HepG2 (cell line): ENCODE results near the gene STX1B. TPM values are rescaled to one million over a fixed set of nuclear protein-coding genes. Genes with fewer than 3 reads are reported as not detected.

Source experiments
- ATAC-seq: fragments of 200-7000 bp; cut with Tn5 transposase; 3 replicates; pipeline ENCODE4 v1.9.1; 2020; ENCODE audit warnings: mild to moderate bottlenecking, moderate library complexity
- Bru-seq: library from RNA; stranded (reverse); fragments of 400-500 nt; gene quantifications from one replicate; lab custom pipeline; 2021; lab: Mats Ljungman, UMichigan
- BruChase-seq, 2 experiments: library from RNA; stranded (reverse); fragments of 400-500 nt; gene quantifications; one replicate each; lab custom pipeline; 2021; lab: Mats Ljungman, UMichigan
- BruUV-seq: library from RNA; stranded (reverse); fragments of 400-500 nt; replicated peaks from 2 replicates; lab custom pipeline; 2021; lab: Mats Ljungman, UMichigan
- CTCF ChIA-PET: fragments of 300-600 bp; formaldehyde crosslinking; extraction: SDS; loops from one replicate; lab custom pipeline; 2021; ENCODE audit warnings: low total read pairs, inconsistent platforms, low intra/inter-chr PET ratio; lab: Yijun Ruan, JAX
- POLR2A ChIA-PET: fragments of 350-600 bp; sonication (Branson Sonifier 250); formaldehyde crosslinking; loops from one replicate; lab custom pipeline; 2020; ENCODE audit warnings: antibody characterized with exemption, inconsistent platforms; lab: Yijun Ruan, JAX
- DNase-seq: peaks from one replicate; pipeline ENCODE4 v3.0.0-alpha.2; 2015; ENCODE audit warnings: low spot score
- FAIRE-seq: peaks from 3 replicates; lab custom pipeline; 2011; peaks lifted over from hg19 to GRCh38; lab: Jason Lieb, UNC
- H2AFZ ChIP-seq: one replicate; pipeline ENCODE4 v1.6.1; 2011; ENCODE audit warnings: low read length, inconsistent platforms
- H3K27ac ChIP-seq: fragments of 300-600 bp; 3 replicates; pipeline ENCODE4 v1.8.0; 2011; ENCODE audit warnings: mixed run types, mild to moderate bottlenecking, mixed read lengths, low read length, inconsistent platforms; ENCODE audit not compliant: insufficient read depth; ENCODE audit errors: extremely low read length
- H3K27me3 ChIP-seq, 2 experiments: fragments of 200-600 bp in 1 of 2; 2 replicates in 1 of 2; 3 replicates in 1 of 2; pipeline versions ENCODE4 v1.6.0 to v1.8.0; 2011; ENCODE audit warnings: low read length in 2 of 2, mild to moderate bottlenecking in 2 of 2, moderate library complexity in 2 of 2, inconsistent platforms in 1 of 2; ENCODE audit not compliant: insufficient read depth in 2 of 2, control insufficient read depth in 1 of 2
- H3K36me3 ChIP-seq, 2 experiments: fragments of 200-600 bp in 1 of 2; replicated peaks in 1 of 2; 2 replicates in 1 of 2; 3 replicates in 1 of 2; pipeline versions ENCODE4 v1.5.1 to v1.8.0; 2011; ENCODE audit warnings: low read length in 2 of 2, inconsistent platforms in 1 of 2; ENCODE audit not compliant: insufficient read depth in 2 of 2, control insufficient read depth in 1 of 2
- H3K4me1 ChIP-seq: 2 replicates; pipeline ENCODE4 v1.5.1; 2012; ENCODE audit warnings: low read length, inconsistent platforms; ENCODE audit not compliant: insufficient read depth
- H3K4me2 ChIP-seq: 2 replicates; pipeline ENCODE4 v1.6.0; 2011; ENCODE audit warnings: low read depth, low read length, inconsistent platforms
- H3K4me3 ChIP-seq, 3 experiments: fragments of 200-600 bp in 1 of 3; sonication (generic), shearing (Covaris generic) in 1 of 3; replicated peaks in 1 of 3; 2 replicates each; pipeline ENCODE4 v1.5.1; 2011 to 2016; ENCODE audit warnings: low read length in 3 of 3, inconsistent platforms in 2 of 3, low read depth in 2 of 3, mild to moderate bottlenecking in 2 of 3, control low read depth in 1 of 3, mixed read lengths in 1 of 3; ENCODE audit not compliant: insufficient read depth in 1 of 3
- H3K79me2 ChIP-seq: one replicate; pipeline ENCODE4 v1.6.1; 2011; ENCODE audit warnings: low read length, inconsistent platforms; ENCODE audit not compliant: insufficient read depth
- H3K9ac ChIP-seq: 2 replicates; pipeline ENCODE4 v1.6.0; 2011; ENCODE audit warnings: mild to moderate bottlenecking, low read depth, low read length, inconsistent platforms; ENCODE audit not compliant: insufficient read depth
- H3K9me3 ChIP-seq: 2 replicates; pipeline ENCODE4 v1.5.1; 2012; ENCODE audit warnings: mild to moderate bottlenecking, low read length
- H4K20me1 ChIP-seq: 2 replicates; pipeline ENCODE4 v1.6.0; 2011; ENCODE audit warnings: inconsistent platforms, mild to moderate bottlenecking, low read length, moderate library complexity; ENCODE audit not compliant: insufficient read depth
- IKZF1 ChIP-seq: fragments of 450-650 bp; IDR thresholded peaks from 2 replicates; pipeline ENCODE4 v1.7.1; 2016
- NFE2L1 ChIP-seq: sonication (generic); formaldehyde crosslinking; IDR thresholded peaks from 2 replicates; pipeline ENCODE4 v1.4.0; 2020; ENCODE audit warnings: missing genetic modification reagents, mild to moderate bottlenecking, borderline replicate concordance
- PHF5A ChIP-seq: IDR thresholded peaks from one replicate; pipeline ENCODE4 v1.6.1; 2018; ENCODE audit warnings: low read depth, missing genetic modification reagents; ENCODE audit not compliant: unreplicated experiment
- RBFOX2 ChIP-seq: fragments of 200-400 bp; formaldehyde crosslinking; IDR thresholded peaks from 2 replicates; pipeline ENCODE4 v1.6.1; 2017; ENCODE audit warnings: low read depth, mild to moderate bottlenecking, low read length
- SMARCE1 ChIP-seq: fragments of 450-650 bp; IDR thresholded peaks from 2 replicates; pipeline ENCODE4 v1.6.1; 2017; ENCODE audit warnings: borderline replicate concordance
- TBX3 ChIP-seq: fragments of 450-650 bp; IDR thresholded peaks from 2 replicates; pipeline ENCODE4 v1.6.1; 2017; ENCODE audit warnings: antibody characterized with exemption, mild to moderate bottlenecking, inconsistent platforms, borderline replicate concordance
- ZBTB38 ChIP-seq: sonication (generic); formaldehyde crosslinking; IDR thresholded peaks from 2 replicates; pipeline ENCODE4 v1.5.1; 2020; ENCODE audit warnings: mild to moderate bottlenecking, missing genetic modification reagents
- ZMYM3 ChIP-seq: sonication (generic); formaldehyde crosslinking; IDR thresholded peaks from 2 replicates; pipeline ENCODE4 v1.5.1; 2020; ENCODE audit warnings: mild to moderate bottlenecking, missing genetic modification reagents
- ZNF335 ChIP-seq: sonication (generic); formaldehyde crosslinking; IDR thresholded peaks from 2 replicates; pipeline ENCODE4 v1.4.0; 2020; ENCODE audit warnings: missing genetic modification reagents
- ZNF563 ChIP-seq: sonication (generic); formaldehyde crosslinking; IDR thresholded peaks from 2 replicates; pipeline ENCODE4 v1.8.0; 2022; ENCODE audit warnings: mild to moderate bottlenecking, moderate library complexity, missing genetic modification reagents
- ZNF605 ChIP-seq: sonication (generic); formaldehyde crosslinking; IDR thresholded peaks from 2 replicates; pipeline ENCODE4 v1.8.0; 2022; ENCODE audit warnings: mild to moderate bottlenecking, missing genetic modification reagents
- ZNF720 ChIP-seq: sonication (generic); formaldehyde crosslinking; IDR thresholded peaks from 2 replicates; pipeline ENCODE4 v1.4.0; 2020; ENCODE audit warnings: missing genetic modification reagents
- ZSCAN25 ChIP-seq: sonication (generic); formaldehyde crosslinking; IDR thresholded peaks from 2 replicates; pipeline ENCODE4 v1.8.0; 2022; ENCODE audit warnings: mild to moderate bottlenecking, missing genetic modification reagents
- WGBS: methylation state at CpG from one replicate; pipeline ENCODE4 v1.1.6; 2017; ENCODE audit warnings: low lambda C conversion rate; 5-methylcytosine and 5-hydroxymethylcytosine counted together
- in situ Hi-C: cut with HindIII; loops from 2 replicates; pipeline ENCODE4 v1.10.0; 2017; ENCODE audit warnings: low pct_unique_long_range_greater_than_20kb; ENCODE audit not compliant: extremely low pct_ligation_motif_present
- intact Hi-C: fragments of 100-400 bp; cut with micrococcal nuclease; formaldehyde crosslinking; loops from one replicate; pipeline ENCODE4 v1.10.0; 2022; ENCODE audit not compliant: unreplicated experiment
- long read RNA-seq, 2 experiments: library from RNA in 1 of 2; library from polyadenylated mRNA in 1 of 2; stranded (forward) in 1 of 2; unstranded in 1 of 2; transcript quantifications; one replicate each; pipeline ENCODE4 v2.0.0, GENCODE V29; 2019 to 2022
- polyA minus RNA-seq, 3 experiments: library from RNA; depleted of rRNA, polyadenylated mRNA; stranded (reverse); fragments of >200 nt; gene quantifications; 2 replicates each; pipeline ENCODE4 v1.2.3, GENCODE V29; 2011; ENCODE audit warnings: low replicate concordance in 1 of 3
- polyA plus RNA-seq, 8 experiments: library from polyadenylated mRNA; depleted of rRNA in 3 of 8; stranded (reverse) in 7 of 8; unstranded in 1 of 8; fragments of >200 nt; fragmentation: Illumina TruSeq in 4 of 8; extraction: Trizol in 4 of 8; gene quantifications; 2 replicates each; pipeline versions ENCODE4 v1.2.1 to v1.2.3, GENCODE V29; 2011 to 2016; ENCODE audit warnings: low read depth in 4 of 8, missing spikeins in 1 of 8, mixed read lengths in 1 of 8; ENCODE audit not compliant: insufficient read depth in 1 of 8
- total RNA-seq, 5 experiments: library from RNA; depleted of rRNA; stranded (reverse); fragments of >200 nt; fragmentation: Illumina TruSeq; extraction: Trizol; gene quantifications; 2 replicates each; pipeline ENCODE4 v1.2.3, GENCODE V29; 2016; ENCODE audit warnings: low read depth in 1 of 5

STX1B gene
- total RNA-seq (2016; rRNA removed; fragmentation: Illumina TruSeq; extraction: Trizol) (1.7 and 3.0 TPM in 2 replicates), polyA plus RNA-seq (2011; rRNA removed) (1.3 and 2.1 TPM in 2 replicates), polyA minus RNA-seq (2011; rRNA and poly(A)+ RNA removed; ENCODE audit: low replicate concordance) (2.6 and 7.4 TPM in 2 replicates), Bru-seq, nascent RNA (percentile 39 among the genes with signal in this experiment), BruChase-seq, experiment 1, labeled RNA remaining after a 6-hour chase (percentile 39 among the genes with signal in this experiment), BruChase-seq, experiment 2, labeled RNA remaining after a 2-hour chase (percentile 37 among the genes with signal in this experiment)
- 3.7 and 5.0 TPM in 2 replicates for total RNA-seq (2016; cell fraction: cytosol; rRNA removed; fragmentation: Illumina TruSeq; extraction: Trizol; ENCODE audit: low read depth)
- total RNA-seq (2016; cell fraction: insoluble cytoplasmic fraction; rRNA removed; fragmentation: Illumina TruSeq; extraction: Trizol) = 1.00 and 4.0 TPM in 2 replicates
- total RNA-seq (2016; cell fraction: membrane; rRNA removed; fragmentation: Illumina TruSeq; extraction: Trizol) = 3.5 TPM in 2 replicates
- 3.8 and 7.5 TPM in 2 replicates for total RNA-seq (2016; cell fraction: nucleus; rRNA removed; fragmentation: Illumina TruSeq; extraction: Trizol)
- 0.55 and 0.67 TPM in 2 replicates for polyA plus RNA-seq (2011; cell fraction: cytosol; rRNA removed)
- polyA plus RNA-seq (2011; cell fraction: nucleus; rRNA removed) = 9.0 and 9.4 TPM in 2 replicates
- polyA plus RNA-seq (2012) = 1.1 and 1.5 TPM in 2 replicates
- 2.1 and 2.2 TPM in 2 replicates for polyA plus RNA-seq (2016; cell fraction: cytosol; fragmentation: Illumina TruSeq; extraction: Trizol; ENCODE audit: low read depth)
- polyA plus RNA-seq (2016; cell fraction: insoluble cytoplasmic fraction; fragmentation: Illumina TruSeq; extraction: Trizol; ENCODE audit: low read depth) = 0.69 and 0.76 TPM in 2 replicates
- polyA plus RNA-seq (2016; cell fraction: membrane; fragmentation: Illumina TruSeq; extraction: Trizol; ENCODE audit: low read depth) = 1.4 and 1.9 TPM in 2 replicates
- 10.6 and 11.3 TPM in 2 replicates for polyA plus RNA-seq (2016; cell fraction: nucleus; fragmentation: Illumina TruSeq; extraction: Trizol; ENCODE audit: insufficient read depth, low read depth)
- polyA minus RNA-seq (2011; cell fraction: cytosol; rRNA and poly(A)+ RNA removed) = 0.26 and 0.69 TPM in 2 replicates
- 9.0 and 11.2 TPM in 2 replicates for polyA minus RNA-seq (2011; cell fraction: nucleus; rRNA and poly(A)+ RNA removed)
- long read RNA-seq, experiment 1 = 0 reads
- long read RNA-seq, experiment 2, partial matches to known transcripts = 0 of 3 reads
- long read RNA-seq, experiment 2, other reads (novel, unspliced or antisense) = 1 of 3 reads

DNA sequence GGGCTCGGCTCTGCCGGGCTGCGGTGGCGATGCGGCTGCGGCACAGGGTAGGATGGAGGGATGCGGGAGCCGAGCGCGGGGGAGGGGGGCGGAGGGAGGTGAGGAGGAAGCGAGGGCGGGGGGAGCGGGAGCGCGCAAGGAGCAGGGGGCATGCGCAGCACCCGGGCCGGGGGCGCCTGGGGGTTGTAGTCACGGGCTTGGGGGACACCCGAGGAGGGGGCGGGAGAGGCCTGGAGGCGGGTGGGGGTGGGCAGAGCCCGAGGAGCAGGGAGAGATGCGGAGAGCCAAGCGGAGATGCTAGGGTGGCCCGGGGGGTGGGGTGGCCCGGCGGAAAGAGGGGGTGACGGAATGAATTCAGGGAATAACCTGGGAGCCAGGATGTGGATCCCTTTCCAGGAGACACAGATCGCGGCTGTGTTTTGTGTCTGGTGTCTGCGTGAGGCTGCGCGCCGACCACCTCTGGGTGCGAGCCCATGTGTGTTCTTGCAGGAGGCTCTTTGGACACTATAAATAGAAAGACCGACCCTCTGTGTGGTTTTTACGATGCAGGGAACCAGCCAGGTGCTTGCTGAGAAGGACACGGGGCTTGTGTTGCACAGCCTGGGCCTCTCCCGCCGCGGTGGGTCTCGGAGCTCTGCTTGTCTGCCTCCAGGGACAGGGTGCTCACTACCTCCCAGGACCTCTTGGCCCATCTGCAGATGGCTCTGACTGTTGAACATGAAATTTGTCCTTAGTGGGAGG lies at the start of gene STX1B:
STX1B (minus strand) TSS at position 54 of the 741 bp plus-strand sequence. CDS start 242 bp downstream, outside the sequence.
- no peak within 1 kb of the TSS for H3K27ac ChIP-seq
- intact Hi-C loops (no loop called here), in situ Hi-C loops (no loop called here)
- H3K27me3 ChIP-seq = peaks cover 6 to 37% of the 10 kb centered on the region in 2 experiments
- TF ChIP-seq ZNF720 (no peak), ZNF563 (CRISPR knock-in tag) (no peak), ZMYM3 (CRISPR knock-in tag) (0 out of 2 replicates have a peak, but pooled peaks have one; percentile 9), ZBTB38 (no peak), TBX3 (no peak), ZSCAN25 (CRISPR knock-in tag) (0 out of 2 replicates have a peak, but pooled peaks have one; percentile 28), NFE2L1 (CRISPR knock-in tag) (no peak), ZNF335 (CRISPR knock-in tag) (no peak), RBFOX2 (no peak), SMARCE1 (no peak), IKZF1 (no peak), ZNF605 (CRISPR knock-in tag) (no peak), PHF5A (CRISPR knock-in tag) (no peak)
- POLR2A ChIA-PET = no interaction called here
- no peaks in the 10 kb centered on the region for H3K79me2 ChIP-seq
- H3K4me1 ChIP-seq = peaks cover 35% of the 10 kb centered on the region
- CTCF ChIA-PET = interaction anchor here (1.1 kb wide), 1 partner anchor 26 kb away, joined by 3 read pairs; the partner anchor contains the start of gene HSD3B7
- no peak within 1 kb of the TSS for H3K4me2 ChIP-seq
- FAIRE-seq = no peak
- DNase-seq = no peak
- H2AFZ ChIP-seq = no peak within 1 kb of the TSS
- no peaks in the 10 kb centered on the region for H4K20me1 ChIP-seq
- no peaks in the 10 kb centered on the region for H3K9me3 ChIP-seq
- no peak within 1 kb of the TSS for H3K4me3 ChIP-seq
- no TSS peak for BruUV-seq
- no peaks in the 10 kb centered on the region for H3K36me3 ChIP-seq
- 32% methylated on average over 44 of the region's 45 CpGs for WGBS
- H3K9ac ChIP-seq = no peak within 1 kb of the TSS
- no peak for ATAC-seq
